ENCODE measurements around the gene CNTLN. TPM values are rescaled to one million over a fixed set of nuclear protein-coding genes. Genes with fewer than 3 reads are reported as not detected.

Gene CNTLN
- total and polyA plus RNA-seq, 2 donors (not counting 1 experiment from before 2014, with no cell fraction given) = 0.30 to 0.94 TPM

DNA sequence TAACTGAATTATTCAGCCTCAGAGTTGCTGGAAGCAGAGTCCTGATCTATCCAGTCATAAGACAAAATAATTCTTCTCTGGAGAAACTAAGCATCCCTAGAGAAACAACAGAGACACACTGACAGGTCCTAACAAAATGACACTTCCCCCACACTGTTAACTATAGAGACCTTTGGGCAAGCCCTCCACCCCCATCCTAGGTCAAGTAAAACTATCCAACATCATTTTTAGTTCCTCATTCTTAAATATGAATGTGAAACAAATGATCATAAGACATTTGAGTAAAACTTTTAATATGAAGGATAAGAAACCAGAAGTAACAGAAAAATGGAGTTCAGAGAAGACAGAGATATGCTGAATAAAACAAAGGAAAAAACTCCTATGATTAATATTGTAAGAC is 30.9 kb downstream of the CNTLN start:
- H2AFZ ChIP-seq (ENCODE audit: insufficient read depth, low read depth, low read length, poor library complexity, severe bottlenecking) = no peak overlapping the region
- H3K36me3 ChIP-seq (replicated peaks in 1 of 2; ENCODE audit: control extremely low read depth in 1 of 2, control insufficient read depth in 1 of 2, extremely low read depth in 1 of 2, insufficient read depth in 2 of 2, low read length in 1 of 2) = no peaks in the 10 kb centered on the region
- POLR2A ChIA-PET = no interaction called here
- no peak for TF ChIP-seq EZH2 (IDR thresholded peaks at IDR 0.05; ENCODE audit: borderline replicate concordance, insufficient read depth, low read depth, low read length, poor library complexity, severe bottlenecking)
- TF ChIP-seq, protein P1, sequence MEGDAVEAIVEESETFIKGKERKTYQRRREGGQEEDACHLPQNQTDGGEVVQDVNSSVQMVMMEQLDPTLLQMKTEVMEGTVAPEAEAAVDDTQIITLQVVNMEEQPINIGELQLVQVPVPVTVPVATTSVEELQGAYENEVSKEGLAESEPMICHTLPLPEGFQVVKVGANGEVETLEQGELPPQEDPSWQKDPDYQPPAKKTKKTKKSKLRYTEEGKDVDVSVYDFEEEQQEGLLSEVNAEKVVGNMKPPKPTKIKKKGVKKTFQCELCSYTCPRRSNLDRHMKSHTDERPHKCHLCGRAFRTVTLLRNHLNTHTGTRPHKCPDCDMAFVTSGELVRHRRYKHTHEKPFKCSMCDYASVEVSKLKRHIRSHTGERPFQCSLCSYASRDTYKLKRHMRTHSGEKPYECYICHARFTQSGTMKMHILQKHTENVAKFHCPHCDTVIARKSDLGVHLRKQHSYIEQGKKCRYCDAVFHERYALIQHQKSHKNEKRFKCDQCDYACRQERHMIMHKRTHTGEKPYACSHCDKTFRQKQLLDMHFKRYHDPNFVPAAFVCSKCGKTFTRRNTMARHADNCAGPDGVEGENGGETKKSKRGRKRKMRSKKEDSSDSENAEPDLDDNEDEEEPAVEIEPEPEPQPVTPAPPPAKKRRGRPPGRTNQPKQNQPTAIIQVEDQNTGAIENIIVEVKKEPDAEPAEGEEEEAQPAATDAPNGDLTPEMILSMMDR (IDR thresholded peaks at IDR 0.05) = no peak
- no peak overlapping the region for H3K4me2 ChIP-seq (replicated peaks; ENCODE audit: low read depth, low read length, poor library complexity, severe bottlenecking)
- no peak for ATAC-seq (ENCODE audit: low read depth)
- Mint-ChIP-seq H3K4me1 (no peaks in the 10 kb centered on the region), H3K9me3 (ENCODE audit: insufficient read depth) (peaks cover 4% of the 10 kb centered on the region), H3K4me3 (no peak overlapping the region), H3K27me3 (no peaks in the 10 kb centered on the region), H3K27ac (no peak overlapping the region)
- CTCF ChIA-PET = no interaction called here
- no peaks in the 10 kb centered on the region for H3K9me3 ChIP-seq (ENCODE audit: control extremely low read depth in 1 of 3, control insufficient read depth in 2 of 3, insufficient read depth in 1 of 3, low read length in 2 of 3)
- H3K27ac ChIP-seq (ENCODE audit: low read length in 2 of 2) = no peak overlapping the region
- H3K79me2 ChIP-seq (ENCODE audit: control insufficient read depth, insufficient read depth, low read length) = no peaks in the 10 kb centered on the region
- intact Hi-C loops (cut with micrococcal nuclease) = no loop called here
- no peaks in the 10 kb centered on the region for H3K27me3 ChIP-seq (replicated peaks in 1 of 4; ENCODE audit: control extremely low read depth in 1 of 4, control insufficient read depth in 3 of 4, insufficient read depth in 4 of 4, low read length in 3 of 4)
- no peak overlapping the region for H3K4me3 ChIP-seq (ENCODE audit: control extremely low read depth in 1 of 5, extremely low read depth in 1 of 5, insufficient read depth in 1 of 5, low read depth in 2 of 5, low read length in 4 of 5)
- DNase-seq = no peak
- no peak overlapping the region for H3K9ac ChIP-seq (ENCODE audit: low read length)
- H4K20me1 ChIP-seq (ENCODE audit: control insufficient read depth, insufficient read depth, low read length, poor library complexity, severe bottlenecking) = no peaks in the 10 kb centered on the region
- no peaks in the 10 kb centered on the region for H3K4me1 ChIP-seq (ENCODE audit: control insufficient read depth in 2 of 2, insufficient read depth in 2 of 2, low read length in 2 of 2)

DNA sequence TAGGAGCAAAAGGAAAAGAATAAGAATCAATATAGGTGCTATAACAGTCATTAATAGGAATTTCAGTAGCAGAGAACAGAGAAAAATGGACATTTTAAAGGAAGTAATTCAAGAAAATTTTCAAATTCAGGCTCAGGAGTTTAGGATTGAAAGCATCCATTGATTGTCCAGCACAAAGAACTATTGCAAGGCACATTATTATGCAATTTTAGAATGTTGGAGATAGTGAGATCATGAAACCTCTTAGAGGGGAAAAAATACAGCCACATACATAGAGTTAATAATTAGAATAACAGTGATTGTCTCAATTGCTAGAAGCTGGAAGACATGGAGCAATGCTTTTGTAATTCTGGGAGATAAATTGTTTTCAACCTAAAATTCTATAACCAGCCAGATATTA is 31.5 kb downstream of the CNTLN start:
- Mint-ChIP-seq H3K27ac (no peak overlapping the region), H3K27me3 (no peaks in the 10 kb centered on the region), H3K9me3 (ENCODE audit: insufficient read depth) (peaks cover 4% of the 10 kb centered on the region), H3K4me3 (no peak overlapping the region), H3K4me1 (no peaks in the 10 kb centered on the region)
- Histone ChIP-seq H3K27ac (ENCODE audit: low read length in 2 of 2) (no peak overlapping the region), H3K4me2 (replicated peaks; ENCODE audit: low read depth, low read length, poor library complexity, severe bottlenecking) (no peak overlapping the region), H3K27me3 (replicated peaks in 1 of 4; ENCODE audit: control extremely low read depth in 1 of 4, control insufficient read depth in 3 of 4, insufficient read depth in 4 of 4, low read length in 3 of 4) (no peaks in the 10 kb centered on the region), H3K79me2 (ENCODE audit: control insufficient read depth, insufficient read depth, low read length) (no peaks in the 10 kb centered on the region), H3K36me3 (replicated peaks in 1 of 2; ENCODE audit: control extremely low read depth in 1 of 2, control insufficient read depth in 1 of 2, extremely low read depth in 1 of 2, insufficient read depth in 2 of 2, low read length in 1 of 2) (no peaks in the 10 kb centered on the region), H2AFZ (ENCODE audit: insufficient read depth, low read depth, low read length, poor library complexity, severe bottlenecking) (no peak overlapping the region), H4K20me1 (ENCODE audit: control insufficient read depth, insufficient read depth, low read length, poor library complexity, severe bottlenecking) (no peaks in the 10 kb centered on the region), H3K9me3 (ENCODE audit: control extremely low read depth in 1 of 3, control insufficient read depth in 2 of 3, insufficient read depth in 1 of 3, low read length in 2 of 3) (no peaks in the 10 kb centered on the region), H3K4me3 (ENCODE audit: control extremely low read depth in 1 of 5, extremely low read depth in 1 of 5, insufficient read depth in 1 of 5, low read depth in 2 of 5, low read length in 4 of 5) (no peak overlapping the region), H3K4me1 (ENCODE audit: control insufficient read depth in 2 of 2, insufficient read depth in 2 of 2, low read length in 2 of 2) (no peaks in the 10 kb centered on the region), H3K9ac (ENCODE audit: low read length) (no peak overlapping the region)
- TF ChIP-seq, protein P1 (IDR thresholded peaks at IDR 0.05) = no peak
- no peak for TF ChIP-seq EZH2 (IDR thresholded peaks at IDR 0.05; ENCODE audit: borderline replicate concordance, insufficient read depth, low read depth, low read length, poor library complexity, severe bottlenecking)
- intact Hi-C loops (cut with micrococcal nuclease) = no loop called here
- ATAC-seq (ENCODE audit: low read depth) = no peak
- CTCF ChIA-PET = no interaction called here
- DNase-seq = no peak
- POLR2A ChIA-PET = no interaction called here
